NCI-H345 treated with DMSO at 0.1 percent for 48 hours (cell line): ENCODE data around the gene ERV3-1.
"Not testable (repeated sequence)": the region's sequence is repeated elsewhere in the genome, so short reads cannot be mapped to it uniquely, and the experiment has no call there.

Experiments
- DNase-seq: peaks from one replicate; lab custom pipeline; 2025; ENCODE audit not compliant: unreplicated experiment; lab: John Stamatoyannopoulos, UW

The ERV3-1 gene

DNA sequence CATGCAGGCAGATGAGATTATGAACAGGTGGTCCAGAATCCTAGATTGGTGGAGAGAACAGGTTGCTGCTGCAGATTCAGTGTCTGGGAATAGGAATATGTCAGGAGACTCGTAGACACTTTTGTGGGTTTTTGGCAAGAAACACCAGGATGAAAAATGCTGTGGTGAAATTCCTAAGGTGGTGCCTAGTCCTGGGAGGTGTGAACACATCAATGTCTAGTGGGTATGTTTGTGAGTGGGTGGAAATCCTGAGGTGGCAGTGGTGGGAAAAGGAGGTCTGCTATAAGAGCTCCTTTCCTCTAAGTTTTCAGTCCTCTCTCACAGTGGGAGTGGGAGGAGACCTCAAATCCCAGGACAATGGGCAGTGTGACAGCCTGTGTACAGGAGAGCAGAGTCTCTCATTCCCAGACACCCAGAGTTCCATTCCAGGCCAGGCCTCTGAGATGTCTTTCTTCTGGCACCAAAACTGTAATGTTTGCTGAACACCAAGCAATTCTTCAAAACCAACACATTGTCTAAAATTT lies 5.1 kb downstream of the ERV3-1 start:
- DNase-seq, result no peak

DNA sequence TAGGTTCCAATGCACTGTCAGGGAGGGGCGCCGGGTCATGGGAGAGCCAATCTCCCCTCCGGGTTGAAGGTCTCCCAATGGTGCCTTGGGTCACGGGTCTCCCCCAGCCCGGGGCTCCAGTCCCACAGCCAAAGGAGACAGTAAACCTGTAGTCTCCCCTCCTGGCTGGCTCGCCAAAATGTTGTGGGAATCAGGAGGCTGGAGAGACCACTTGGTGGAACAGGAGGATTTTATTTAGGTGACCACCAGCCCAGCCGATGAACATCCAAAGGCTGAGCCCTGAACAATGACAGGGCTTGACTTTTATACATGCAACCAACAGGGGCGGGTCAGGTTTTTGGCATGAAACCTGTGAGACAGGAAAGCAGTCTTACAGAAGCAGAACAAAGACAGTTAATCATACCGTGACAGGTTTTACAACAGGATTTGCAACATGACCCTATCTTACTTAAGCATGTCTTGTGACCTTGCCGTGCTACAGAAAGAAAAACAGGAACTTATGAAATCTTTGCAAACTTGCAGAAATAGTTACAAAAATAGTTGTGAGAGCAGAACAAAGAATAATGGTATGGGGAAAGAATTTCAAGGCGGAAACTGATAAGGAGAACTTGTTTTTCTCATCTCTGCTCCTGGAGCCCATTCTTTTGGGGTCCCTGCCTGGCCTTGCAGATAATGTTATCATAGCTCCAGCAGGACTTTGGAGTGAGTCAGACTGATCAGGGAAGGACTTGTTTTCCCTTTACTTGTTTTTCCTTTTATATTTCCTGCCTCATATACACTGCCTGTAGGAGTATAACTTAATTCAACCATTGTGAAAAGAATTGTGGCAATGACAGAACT lies 7.1 kb downstream of the ERV3-1 start:
- no peak for DNase-seq

DNA sequence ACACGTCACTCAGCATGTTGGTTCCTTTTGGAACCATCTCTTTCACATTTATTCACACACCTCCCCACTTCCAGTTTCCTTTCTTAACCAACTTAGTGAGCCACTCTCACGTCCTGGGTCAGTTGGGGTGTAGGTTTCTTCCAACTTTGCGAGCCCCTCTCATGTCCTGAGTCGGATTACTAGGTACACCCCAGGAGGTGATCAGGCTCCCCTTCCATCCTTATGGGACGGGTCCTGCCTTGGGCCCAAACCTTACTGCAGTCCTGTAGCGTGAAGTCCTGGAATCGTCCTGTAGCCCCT lies 7.7 kb downstream of the ERV3-1 start:
- DNase-seq, result no peak

DNA sequence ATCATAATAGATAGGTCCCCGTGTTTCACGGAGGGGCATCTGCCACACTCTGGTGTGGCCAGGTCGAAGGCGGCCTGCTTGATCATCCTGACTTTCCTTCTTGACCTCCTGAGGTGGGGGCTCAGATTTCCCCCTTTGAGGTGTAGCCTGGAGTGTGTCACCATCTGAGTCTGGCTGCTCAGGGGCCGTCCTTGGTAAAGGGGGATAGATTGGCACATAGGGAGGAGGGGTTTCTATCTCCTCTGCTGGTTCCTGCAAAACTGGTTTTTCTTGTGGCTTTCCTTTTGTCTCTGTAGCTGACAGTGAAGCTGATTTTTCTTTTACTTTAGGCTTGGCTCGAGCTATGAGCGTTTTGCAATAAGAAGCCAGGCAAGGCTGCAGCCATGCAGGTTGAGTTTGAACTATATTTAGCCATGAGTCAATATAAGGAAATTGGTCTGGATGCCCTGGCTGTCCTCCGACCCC lies 8.5 kb downstream of the ERV3-1 start:
- no peak for DNase-seq

DNA sequence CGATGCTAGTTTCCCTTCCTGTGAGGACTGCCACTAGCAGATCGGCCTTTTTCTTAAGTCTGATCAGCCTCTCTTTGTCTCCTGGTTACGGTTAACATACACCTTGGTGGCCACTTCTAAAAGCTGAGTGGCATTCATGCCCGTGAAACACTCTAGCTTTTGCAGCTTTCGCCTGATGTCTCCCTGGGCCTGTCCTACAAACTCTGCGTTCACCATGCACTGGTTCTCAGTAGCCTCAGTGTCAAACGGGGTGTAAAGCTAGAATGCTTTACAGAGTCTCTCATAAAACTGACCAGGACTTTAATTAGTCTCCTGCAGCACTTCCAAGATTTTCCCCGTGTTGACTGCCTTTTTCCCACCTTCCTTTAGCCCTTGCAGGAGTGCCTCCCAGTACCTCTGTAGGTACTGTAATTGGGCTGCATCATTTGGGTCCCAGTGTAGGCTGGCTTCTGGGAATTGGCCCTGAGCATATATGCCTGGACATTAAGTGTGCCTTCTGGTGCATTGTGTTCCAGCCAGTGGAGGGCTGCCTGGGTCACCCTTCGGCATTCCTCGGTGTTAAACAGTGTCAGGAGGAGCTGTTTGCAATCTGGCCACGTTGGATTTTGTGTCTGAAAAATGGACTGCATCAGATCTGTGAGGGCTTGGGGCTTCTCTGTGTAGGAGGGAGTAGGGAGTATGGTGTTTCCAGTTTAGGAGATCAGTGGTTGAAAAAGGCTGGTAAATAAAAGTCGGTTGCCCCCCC lies 9.2 kb downstream of the ERV3-1 start:
- no peak for DNase-seq

DNA sequence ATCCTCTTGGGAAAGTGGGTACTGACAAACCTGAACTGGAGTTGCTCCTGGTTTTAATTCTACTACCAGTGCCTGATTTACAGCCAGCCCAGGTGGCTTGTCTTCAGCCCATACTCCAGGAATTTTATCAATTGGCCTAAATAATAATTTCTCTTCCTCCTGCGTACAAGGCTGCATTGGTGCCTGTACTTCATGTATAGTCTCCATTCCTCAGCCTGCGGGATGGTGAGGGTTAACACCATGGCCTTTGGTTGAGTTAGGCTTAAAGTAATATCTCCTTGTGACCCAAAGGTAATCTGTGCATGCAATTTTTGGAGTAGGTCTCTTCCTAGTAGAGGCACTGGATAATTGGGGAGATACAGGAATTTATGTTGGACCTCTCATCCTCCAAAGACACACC lies 10.2 kb downstream of the ERV3-1 start:
- DNase-seq, result no peak

DNA sequence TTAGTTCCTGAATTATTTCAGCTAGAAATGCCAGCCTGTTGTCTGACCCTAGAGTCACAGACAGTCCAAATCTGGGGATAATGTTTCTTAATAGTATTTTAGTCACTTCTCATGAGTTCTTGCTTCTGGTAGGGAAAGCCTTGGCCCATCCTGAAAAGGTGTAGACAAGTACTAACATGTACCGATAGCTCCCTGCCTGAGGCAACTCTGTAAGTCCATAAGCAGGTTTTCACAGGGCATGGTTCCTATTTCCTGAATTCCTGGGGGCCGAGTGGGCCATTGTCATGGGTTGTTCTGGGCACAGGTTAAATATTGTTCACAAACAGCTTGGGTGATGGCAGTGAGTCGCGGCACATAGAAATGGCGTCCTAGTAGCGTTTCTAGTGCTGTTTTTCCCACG lies 12.6 kb downstream of the ERV3-1 start:
- DNase-seq, result no peak

DNA sequence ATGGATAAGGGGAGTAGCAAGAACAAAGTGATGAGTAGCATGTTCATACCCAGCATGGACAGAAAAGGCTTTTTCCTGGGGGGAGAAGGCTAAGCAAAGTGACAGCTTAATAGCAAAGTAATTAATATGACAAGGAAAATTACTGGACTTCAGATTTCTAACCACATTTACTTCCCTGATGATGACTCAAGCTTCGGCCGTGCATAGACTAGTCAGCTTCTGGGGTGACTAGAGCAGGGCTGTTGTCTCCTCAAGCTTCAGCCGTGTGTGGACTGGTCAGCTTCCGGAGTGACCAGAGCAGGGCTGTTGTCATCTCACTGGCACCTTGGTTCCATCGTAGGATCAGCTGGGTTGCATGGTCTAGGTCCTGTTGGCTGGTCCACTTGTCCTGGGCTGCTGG lies 13.5 kb downstream of the ERV3-1 start:
- no peak for DNase-seq

DNA sequence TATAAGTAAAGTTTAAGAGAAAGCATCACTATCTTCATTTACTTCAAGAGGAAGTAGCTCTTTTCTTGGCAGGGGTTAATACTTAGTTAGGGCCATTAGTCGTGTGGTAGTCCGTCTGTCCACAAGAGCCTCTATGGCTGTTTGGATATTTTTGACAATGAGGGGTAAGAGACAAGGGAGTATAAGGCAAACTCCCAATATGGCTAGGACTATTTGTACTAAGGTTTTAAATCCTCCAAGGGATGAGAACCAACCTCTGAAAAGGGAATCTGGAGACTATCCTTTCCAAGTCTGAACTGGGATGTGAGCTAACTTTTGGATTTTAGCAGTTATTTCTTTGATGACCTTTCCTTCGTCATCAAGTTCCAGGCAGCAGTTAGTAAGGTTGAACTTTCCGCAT lies 15.6 kb downstream of the ERV3-1 start, which contains the start of gene ZNF117:
TSS of gene ZNF117 (minus strand) at position 101 of the 400 bp plus-strand sequence.
- no peak for DNase-seq

DNA sequence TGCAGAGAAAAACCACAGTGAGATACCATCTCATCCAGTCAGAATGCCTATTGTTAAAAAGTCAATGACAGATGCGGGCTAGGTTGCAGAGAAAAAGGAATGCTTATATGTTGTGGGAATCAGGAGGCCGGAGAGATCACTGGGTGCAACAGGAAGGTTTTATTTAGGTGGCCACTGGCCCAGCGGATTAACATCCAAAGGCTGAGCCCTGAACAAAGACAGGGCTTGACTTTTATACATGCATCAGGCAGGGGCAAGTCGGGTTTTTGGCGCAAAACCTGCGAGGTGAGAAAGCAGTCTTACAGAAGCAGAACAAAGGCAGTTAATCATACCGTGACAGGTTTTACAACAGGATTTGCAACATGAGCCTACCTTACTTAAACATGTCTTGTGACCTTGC lies 16.3 kb downstream of the ERV3-1 start:
- DNase-seq, result no peak

DNA sequence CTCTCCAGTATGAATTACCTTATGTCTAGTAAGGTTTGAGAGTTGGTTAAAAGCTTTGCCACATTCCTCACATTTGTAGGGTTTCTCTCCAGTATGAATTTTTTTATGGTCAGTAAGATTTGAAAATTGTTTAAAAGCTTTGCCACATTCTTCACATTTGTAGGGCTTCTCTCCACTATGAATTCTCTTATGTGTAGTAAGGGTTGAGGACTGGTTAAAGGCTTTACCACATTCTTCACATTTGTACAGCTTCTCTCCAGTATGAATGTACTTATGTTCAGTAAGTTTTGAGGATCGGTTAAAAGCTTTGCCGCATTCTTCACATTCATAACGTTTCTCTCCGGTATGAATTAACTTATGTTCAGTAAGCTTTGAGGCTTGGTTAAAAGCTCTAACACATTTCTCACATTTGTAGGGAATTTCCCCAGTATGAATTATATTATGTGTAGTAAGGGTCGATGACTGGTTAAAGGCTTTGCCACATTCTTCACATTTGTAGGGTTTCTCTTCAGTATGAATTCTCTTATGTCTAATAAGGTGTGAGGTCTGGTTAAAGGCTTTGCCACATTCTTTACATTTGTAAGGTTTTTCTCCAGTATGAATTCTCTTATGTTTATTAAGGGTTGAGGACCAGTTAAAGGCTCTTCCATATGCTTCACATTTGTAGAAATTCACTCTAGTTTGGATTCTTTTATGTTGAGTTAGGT lies 27.8 kb downstream of the ERV3-1 start:
- no peak for DNase-seq

DNA sequence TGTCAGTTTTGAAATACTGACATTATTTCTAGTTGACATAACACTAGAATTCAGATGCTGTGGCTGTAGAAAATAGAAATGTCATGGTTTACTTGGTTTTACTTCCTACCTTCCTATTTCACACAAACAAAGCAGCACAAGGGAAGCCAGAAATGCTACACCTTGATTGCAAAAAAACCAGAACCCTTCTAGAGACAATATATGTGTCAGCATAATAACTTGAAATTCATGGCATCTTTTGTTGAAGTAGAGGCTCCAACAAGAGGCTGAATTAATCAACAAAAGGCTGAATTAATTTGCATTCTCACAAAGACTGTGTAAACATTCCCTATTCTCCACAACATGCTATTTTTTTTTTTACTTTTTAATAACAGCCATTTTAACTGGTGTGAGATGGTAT lies 40.9 kb downstream of the ERV3-1 start:
- DNase-seq, result no peak

DNA sequence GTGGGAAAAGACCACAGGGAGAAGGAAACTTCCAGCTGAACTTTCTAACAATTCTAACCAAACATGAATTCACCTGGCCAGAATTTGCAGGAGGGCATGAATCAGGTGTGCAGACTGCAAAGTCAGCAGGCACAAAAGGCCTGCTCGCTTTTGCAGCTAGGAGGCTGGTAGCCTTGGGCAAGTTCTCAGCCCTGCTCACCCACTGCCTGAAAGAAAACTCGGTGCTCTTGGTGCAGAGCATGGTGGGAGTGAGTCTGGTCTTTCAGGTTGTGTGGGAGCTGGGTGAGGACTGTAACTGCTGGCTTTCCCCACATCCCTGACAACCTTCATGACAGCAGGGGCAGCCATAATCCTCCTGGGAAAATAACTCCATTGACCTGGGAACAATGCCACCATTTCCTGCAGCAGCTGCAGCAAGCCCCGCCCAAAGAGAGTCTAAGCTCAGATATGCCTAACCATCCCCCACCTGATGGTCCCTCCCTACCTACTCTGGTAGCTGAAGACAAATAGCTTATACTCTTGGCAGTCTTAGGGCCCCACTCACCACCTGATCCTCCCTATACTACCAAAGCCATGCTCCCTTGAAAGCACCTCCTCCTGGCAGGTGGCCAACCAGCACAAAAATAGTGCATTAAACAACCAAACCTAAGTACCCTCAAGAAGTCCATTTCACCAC lies 47.3 kb downstream of the ERV3-1 start:
- peak; percentile 85 for DNase-seq

DNA sequence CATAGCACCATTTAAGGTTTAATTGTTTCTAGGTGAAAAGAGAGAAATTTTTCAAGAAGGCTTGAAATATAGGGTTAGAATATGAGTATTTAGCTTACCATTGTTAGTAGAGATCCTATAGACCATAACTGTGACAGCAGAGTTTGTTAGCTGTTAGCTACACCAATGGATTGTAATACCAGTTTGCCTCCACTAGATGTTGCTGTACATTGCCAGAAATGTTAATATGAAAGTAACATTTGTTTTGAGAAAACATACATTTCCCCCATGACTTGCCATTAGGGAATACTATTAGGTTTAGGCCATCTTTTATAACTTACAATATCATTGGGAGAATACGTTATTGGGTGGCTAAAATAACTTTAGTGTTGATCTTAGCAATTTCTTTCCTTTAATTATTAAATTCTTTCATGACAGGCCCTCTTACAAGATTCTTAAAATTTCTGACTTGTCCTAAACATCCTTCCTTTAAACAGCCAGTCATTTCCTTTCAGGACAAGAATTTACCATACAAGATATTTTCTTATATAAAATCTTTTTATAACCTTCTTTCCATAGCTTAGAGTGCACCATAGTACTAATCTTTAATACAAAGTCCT lies 55.1 kb downstream of the ERV3-1 start:
- DNase-seq, result peak; percentile 42

DNA sequence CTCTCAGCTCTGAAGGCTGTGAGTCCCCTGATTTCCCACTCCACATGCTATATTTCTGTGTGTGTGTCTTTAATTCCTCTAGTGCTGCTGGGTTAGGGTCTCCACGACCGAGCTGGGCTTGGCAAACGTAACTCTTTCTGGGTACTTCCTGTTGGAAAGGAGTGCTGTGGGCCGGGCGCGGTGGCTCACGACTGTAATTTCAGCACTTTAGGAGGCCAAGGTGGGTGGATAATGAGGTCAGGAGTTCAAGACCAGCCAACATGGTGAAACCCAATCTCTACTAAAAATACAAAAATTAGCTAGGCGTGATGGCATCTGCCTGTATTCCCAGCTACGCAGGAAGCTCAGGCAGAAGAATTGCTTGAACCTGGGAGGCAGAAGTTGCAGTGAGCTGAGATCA lies 55.8 kb downstream of the ERV3-1 start:
- DNase-seq, result not testable (repeated sequence)

DNA sequence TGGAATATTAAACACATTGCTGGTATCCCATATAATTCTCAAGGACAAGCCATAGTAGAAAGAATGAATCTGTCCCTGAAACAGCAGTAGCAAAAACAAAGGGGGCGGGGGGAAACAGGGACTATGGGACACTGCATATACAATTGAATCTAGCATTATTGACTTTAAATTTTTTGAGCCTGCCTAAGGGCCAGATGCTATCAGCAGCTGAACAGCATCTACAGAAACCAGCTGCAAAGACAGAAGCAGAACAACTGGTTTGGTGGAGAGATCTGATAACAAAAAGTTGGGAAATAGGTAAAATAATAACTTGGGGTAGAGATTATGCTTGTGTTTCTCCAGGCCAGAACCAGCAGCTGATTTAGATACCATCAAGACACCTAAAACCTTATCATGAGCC lies 57.7 kb downstream of the ERV3-1 start:
- not testable (repeated sequence) for DNase-seq

DNA sequence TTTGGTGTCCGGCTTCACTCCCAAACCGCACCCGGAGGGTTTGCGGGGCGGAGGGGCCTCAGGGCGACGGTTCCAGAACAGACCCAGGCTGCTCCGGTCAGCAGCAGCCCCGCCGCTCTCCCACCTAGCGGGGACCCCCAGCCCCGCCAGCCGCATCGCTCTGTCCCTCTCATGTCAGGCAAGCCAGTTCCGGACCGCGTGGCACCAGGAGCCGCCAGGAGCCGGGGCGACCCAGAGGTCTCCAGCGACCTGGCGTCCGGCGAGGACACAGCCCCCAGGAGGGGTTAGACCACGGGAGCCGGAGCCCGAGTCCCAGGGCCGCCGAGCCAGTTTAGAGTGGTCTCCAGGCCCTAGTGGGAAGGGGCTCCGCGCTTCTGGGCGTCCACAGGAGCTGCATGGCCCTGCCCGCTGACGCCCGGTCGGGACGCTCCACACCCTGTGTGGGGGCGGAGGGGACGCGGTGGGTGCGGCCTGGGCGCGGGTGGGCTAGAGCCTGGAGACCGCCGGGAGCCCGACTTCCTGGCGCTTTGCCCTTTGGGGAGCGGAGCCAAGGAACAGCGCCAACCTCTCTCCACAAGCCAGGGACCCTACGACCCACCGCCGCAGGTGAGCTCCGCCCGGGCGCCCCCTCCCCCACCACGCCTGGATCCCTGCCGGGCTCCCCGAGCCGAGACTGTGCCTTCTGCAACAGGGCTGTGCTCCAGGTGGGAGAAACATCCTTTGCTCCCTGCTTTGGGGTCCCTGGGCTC lies 59.1 kb downstream of the ERV3-1 start:
- DNase-seq, result no peak

DNA sequence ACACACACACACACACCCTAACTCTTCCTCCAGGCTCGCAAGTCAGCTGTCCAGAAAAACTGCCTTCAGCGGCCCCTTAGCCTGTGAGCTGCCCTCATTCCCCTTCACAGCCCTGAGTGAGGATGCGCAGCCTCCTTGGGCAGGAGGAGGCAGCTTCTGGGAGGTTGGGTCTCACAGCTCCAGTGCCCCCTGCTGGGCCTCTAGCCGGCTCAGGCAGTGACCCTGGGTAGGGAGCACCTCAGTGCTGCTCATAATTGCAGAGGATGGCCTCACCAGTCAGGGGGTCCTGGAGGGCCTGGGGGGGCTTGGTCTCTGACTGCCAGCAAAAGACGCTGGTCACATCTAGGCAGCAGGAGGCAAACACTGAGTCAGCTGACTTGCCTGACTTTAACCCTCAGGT lies 59.7 kb downstream of the ERV3-1 start:
- no peak for DNase-seq

DNA sequence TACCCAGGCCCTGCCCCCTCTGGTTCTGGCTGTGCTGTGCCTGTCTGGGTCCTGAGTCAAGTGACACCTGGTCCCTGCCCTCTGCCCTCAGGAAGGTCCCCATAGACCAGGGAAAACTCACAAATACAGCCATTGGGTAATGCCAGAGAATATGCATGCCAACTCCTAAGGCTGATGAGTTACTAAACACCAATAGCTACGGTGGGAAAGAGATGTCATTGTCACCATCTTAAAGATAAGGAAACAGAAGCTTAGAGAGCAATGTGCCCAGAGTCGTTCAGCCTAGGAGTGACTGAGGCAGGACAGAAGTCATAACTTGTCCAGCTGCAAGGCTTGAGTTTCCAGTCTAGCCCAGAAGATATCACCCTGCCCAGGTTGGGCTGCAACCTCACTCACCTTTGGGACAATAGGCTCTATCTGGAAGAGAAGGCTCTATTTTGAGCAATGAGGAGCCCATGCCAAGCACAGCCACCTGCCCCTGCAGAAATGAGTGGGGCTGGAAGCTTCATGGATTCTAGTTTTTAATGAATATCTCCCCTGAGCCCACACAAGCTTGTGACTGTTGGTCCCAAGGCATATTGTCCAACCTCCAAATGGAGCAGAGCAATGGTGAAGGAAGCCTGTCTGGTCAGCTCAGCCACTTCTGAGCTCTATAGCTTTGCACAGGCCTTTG lies 60.8 kb downstream of the ERV3-1 start:
- no peak for DNase-seq
